Measurements from ENCODE around the gene NARF.
"Not testable (repeated sequence)": the region's sequence is repeated elsewhere in the genome, so short reads cannot be mapped to it uniquely, and the experiment has no call there.

The NARF gene

DNA sequence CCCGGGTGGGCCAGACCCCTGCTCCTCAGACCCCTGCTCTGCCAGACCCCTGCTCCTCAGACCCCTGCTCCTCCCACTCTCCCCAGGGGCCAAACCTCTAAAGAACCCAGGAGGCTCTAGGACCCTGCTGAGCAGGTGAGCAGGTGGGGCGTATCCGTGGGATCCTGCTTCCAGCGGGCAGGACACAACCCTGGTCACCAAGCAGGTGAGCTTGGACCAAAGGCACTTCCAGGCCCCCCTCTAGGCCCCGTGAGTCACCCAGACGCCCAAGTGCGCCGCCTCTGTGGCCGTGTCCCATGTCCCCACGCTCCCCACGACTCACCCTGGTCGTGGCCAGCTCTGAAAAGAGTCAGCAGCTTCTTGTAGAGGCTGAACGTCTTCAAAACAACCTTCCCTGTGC lies 13.0 kb upstream of the NARF start:
- no peak for DNase-seq (ENCODE audit: low read depth in 4 of 4, low spot score in 1 of 4)

DNA sequence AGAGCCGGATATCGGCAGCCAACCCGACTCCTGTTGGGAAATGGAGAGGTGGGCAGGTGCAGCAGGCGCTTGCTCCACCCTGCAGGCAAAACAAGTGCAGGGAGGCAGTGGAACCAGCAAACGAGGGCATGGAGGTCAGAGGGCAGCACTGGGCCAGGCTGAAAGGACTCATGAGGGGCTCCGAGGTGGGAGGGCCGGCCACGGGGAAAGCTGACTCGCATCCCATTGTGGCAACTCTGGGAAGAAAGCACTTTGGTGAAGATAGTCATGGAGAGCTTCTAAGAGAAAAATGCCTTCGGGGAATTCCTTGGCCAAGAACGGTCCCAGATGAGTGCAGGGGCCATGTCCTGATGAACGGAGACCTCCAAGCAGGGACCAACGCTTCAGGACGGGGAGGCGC lies 12.4 kb upstream of the NARF start:
- no peak for DNase-seq (ENCODE audit: low read depth in 4 of 4, low spot score in 1 of 4)

DNA sequence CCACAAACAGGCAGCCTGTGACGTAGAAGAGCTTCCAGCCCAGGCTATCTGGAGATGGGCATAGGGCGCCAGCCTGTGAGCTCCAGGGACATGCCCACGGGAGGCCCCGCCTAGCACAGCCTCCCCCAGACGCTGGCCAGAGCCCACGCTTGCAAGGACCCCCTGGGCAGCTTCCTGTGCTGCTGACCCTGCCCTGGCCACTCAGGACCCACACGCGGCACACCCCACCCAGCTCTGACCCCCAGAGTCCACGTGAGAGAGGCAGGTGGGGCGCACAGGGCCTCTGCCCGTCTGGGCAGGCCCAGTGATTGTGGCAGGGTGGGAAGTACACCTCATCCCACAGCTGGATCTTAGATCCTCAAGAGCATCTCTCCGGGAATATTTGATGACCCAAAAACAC lies 11.9 kb upstream of the NARF start:
- no peak for DNase-seq (ENCODE audit: low read depth in 4 of 4, low spot score in 1 of 4)

DNA sequence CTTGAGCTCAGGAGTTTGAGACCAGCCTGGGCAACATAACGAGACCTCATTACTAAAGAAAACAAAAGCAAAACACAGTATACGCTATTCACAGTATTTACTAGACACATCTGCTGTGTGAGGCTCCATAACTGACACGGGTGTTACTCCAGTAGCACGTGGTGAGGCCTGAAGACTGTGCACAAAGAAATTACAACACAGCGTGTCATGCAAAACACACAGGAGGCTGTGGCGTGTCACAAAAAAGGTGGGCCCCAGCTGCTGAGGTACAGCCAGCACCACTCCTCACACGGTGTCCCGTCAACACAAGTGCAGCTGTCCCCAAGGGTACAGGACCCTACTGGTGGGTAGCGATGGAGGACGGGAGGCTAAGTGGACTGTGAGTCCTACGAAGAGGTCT lies 10.7 kb upstream of the NARF start:
- DNase-seq (ENCODE audit: low read depth in 4 of 4, low spot score in 1 of 4) = no peak

DNA sequence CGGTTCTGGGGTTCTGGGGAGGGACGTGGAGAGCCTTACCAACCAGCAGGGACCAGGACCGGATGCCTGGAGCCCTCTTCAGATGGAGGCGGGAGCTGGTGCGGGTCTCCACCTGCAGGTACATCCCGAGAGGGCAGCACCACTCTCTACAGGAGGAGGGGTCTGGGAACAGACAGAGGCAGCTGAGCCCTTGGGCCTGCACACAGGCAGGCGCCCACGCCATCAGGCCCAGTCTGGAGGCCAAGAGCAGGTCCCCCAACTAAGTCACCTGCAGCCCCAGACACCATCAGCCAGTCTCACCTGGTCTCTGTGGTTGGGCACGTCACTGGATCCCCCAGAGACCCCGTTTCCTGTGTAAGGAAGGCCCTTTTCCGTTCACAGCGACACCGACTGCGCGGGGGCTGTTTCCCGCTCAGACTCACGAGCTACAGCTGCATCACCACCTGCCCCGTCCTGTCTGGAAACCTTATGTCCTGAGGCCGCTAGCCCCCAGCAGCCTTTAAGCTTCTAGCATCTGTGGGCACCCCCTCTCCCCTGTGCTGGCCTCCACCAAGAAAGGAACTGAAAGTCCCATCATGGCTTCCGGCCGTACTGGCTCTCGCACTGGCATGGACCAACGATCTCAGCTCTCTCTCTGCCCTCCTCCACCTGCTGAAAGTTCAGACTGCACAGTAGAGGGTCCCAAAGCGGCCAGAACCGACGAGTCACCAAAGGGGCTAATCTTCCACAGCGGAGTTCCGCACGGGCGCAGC lies 9.2 kb upstream of the NARF start:
- DNase-seq (ENCODE audit: low read depth in 4 of 4, low spot score in 1 of 4) = peak; percentile 18 to 60 (median 36)

DNA sequence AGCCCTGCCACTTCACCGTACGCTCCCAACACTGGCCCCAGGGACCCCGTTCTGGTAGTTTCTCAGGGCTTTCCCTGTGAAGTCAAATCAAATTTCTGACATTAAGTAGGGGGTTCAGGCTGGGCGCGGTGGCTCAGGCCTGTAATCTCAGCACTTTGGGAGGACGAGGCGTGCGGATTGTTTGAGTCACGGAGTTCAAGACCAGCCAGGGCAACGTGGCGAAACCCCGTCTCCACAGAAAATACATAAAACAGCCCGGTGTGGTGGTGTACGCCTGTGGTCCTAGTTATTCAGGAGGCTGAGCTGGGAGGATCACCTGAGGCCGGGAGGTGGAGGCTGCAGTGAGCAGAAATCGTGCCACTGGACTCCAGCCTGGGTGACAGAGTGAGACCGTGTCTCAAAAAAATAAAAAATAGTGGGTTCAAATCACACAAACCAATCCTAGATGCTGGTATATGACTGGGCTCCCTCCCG lies 8.6 kb upstream of the NARF start:
- peak in 2 of 4 experiments; percentile 23 to 41 for DNase-seq (ENCODE audit: low read depth in 4 of 4, low spot score in 1 of 4)

DNA sequence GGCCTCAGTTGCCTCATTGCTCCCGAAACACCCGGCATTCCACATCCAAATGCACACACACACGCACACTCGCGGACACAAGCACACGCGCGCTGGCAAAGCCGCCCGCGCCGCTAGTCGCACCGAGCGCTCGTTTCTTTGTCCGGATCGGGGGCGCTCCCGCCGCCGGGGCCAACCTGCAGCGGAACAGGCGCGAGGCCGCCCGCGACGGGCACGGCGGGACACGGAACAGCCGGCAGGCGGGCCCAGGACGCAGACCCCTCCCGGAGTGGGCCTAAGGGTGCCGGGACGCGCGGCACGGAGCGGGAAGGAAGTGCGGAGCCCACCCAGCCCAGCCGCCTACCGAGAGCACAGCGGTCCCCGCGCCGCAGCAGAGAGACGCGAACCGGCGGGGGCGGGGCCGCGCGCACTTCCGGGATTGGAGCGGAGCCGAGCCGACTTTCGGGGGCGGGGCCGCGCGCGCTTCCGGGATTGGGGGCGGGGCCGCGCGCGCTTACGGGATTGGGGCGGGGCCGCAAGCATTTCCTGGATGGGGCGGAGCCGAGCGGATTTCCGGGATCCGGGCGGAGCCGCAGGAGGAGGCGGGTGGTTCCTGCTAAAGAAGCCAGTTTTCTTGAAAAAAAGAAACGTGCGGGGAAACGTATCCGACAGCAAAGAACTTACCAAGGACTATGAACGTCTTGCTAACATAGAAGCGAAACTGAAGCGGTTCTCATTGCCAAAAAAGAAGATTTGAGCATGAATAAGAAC lies 8.0 kb upstream of the NARF start, which contains the start of gene CYBC1:
TSS of gene CYBC1 (minus strand) at position 396 of the 750 bp plus-strand sequence. CDS start 1,498 bp downstream, outside the sequence.
- DNase-seq (ENCODE audit: low read depth in 4 of 4, low spot score in 1 of 4) = peak; percentile 89 to 95 (median 93)

DNA sequence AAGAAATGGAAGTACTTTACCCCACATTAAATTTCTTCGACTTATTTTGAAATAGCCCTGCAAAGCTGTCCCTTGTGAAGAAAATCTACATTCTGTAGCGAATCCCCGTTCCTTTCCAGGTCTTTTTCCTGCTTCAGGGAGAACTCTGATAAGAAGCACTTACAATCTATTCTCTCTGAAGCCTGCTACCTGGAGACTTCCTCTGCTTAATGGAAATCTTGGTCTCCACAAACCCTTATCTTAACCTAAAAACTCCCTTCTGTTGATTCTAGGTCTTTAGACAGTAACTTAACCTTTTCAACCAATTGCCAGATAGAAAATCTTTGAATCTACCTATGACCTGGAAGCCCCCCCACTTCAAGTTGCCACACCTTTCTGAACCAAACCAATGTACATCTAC lies 6.4 kb upstream of the NARF start:
- no peak for DNase-seq (ENCODE audit: low read depth in 4 of 4, low spot score in 1 of 4)

DNA sequence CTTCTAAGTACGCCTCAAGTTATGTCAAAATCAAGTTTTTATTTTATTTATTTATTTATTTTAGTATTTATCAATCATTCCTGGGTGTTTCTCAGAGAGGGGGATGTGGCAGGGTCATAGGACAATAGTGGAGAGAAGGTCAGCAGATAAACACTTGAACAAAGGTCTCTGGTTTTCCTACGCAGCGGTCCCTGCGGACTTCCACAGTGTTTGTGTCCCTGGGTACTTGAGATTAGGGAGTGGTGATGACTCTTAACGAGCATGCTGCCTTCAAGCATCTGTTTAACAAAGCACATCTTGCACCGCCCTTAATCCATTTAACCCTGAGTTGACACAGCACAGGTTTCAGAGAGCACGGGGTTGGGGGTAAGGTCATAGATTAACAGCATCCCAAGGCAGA lies 5.4 kb upstream of the NARF start:
- DNase-seq (ENCODE audit: low read depth in 4 of 4, low spot score in 1 of 4) = not testable (repeated sequence)

DNA sequence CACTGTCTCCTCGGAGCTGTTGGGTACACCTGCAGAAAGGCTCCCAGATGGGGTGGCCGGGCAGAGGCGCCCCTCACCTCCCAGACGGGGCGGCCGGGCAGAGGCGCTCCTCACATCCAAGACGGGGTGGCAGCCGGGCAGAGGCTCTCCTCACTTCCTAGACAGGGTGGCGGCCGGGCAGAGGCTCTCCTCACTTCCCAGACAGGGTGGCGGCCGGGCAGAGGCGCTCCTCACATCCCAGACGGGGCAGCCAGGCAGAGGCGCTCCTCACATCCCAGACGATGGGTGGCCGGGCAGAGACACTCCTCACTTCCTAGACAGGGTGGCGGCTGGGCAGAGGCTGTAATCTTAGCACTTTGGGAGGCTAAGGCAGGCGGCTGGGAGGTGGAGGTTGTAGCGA lies 4.8 kb upstream of the NARF start:
- DNase-seq (ENCODE audit: low read depth in 4 of 4, low spot score in 1 of 4) = not testable (repeated sequence)

DNA sequence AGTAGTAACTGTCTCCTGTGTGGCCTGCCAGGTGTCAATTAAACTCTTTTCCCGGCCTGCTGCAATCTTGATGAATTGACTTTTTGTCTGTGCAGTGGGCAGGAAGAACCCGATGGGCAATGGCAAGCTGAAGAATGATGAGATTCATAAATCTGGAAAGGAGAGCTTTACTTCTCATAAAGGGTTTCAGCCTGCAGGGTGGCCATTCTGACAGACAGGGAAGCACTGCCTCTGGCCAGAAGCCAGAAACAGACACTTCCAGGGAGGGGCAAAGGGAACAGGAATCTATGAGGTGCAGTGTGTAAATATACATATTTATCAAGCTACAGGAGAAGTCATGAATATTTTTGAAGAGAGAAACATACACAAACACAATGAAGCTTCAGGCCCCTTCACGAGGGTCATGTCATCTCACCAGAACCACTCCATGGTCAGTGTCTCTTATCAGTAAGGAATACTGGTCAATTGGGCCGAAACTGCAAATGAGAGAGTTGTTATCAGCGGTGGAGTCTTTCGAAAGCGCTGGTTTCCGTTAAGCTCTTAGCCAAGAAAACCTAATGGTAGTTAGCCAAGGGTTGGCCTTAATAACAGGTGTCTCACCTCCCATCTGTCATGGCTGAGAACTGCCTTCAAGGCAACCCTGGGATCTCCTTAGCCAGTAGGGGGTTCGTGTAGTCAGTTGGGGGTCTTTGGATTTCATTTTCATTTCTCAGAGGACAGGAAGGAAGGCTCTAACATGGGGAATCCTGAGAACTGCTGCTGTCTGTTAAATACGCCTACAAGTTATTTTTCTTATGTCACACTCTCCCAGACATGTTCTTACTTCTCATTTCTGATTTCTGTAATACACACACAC lies 1.2 kb upstream of the NARF start:
- no peak for DNase-seq (ENCODE audit: low read depth in 4 of 4, low spot score in 1 of 4)

DNA sequence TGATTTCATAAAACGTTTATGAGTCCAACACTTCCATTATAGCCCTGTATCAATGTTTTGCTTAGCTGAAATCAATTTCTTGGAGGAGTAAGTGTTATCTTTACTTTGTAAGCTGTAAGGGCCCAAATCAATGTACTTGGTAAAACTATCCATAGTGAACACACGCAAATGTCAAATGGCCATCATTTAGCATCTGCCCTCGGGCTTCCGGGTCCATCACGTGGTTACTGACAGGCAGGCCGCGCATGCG lies 687 bp upstream of the NARF start:
- no peak for DNase-seq (ENCODE audit: low read depth in 4 of 4, low spot score in 1 of 4)

DNA sequence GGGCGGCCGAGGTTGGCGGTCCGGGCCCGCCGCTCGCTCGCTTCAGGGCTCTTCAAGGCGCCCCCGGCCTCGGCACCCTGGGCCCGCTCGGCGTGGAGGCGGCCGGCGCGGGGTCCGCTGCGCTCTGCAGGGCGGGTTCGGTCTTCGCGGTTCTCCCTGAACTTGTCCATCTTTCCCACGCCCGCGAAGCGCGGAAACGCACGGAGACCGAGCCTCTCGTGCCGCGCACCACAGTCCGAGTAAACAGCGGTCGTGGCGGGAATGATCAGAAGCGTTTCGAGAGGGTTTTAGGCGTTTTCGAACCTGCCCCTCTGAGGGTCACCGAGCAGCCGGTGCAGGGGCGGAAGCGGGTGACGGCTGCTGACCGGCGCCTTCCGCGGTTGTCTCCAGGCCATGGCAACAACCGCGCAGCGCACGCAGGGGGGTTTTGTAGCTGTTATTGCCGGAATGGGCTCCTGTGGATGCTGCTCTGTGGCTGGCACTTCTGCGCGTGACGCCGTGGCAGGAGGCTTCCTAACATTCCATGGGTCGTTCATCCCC lies 414 bp downstream of the NARF start:
- DNase-seq (ENCODE audit: low read depth in 4 of 4, low spot score in 1 of 4) = no peak

DNA sequence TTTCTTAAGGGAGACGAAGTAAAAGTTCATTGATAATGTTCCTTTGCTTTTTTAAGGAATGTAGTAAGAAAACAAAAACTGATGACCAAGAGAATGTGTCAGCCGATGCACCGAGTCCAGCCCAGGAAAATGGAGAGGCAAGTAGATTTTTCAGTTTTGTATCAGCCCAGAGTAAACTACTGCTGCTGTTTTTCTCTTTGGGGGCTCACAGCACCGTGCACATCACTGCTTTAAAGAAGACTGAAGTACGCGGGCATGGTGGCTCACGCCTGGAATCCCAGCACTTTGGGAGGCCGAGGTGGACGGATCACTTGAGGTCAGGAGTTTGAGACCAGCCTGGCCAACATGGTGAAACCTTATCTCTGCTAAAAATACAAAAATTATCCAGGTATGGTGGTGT lies 1.4 kb downstream of the NARF start:
- DNase-seq (ENCODE audit: low read depth in 4 of 4, low spot score in 1 of 4) = not testable (repeated sequence)

DNA sequence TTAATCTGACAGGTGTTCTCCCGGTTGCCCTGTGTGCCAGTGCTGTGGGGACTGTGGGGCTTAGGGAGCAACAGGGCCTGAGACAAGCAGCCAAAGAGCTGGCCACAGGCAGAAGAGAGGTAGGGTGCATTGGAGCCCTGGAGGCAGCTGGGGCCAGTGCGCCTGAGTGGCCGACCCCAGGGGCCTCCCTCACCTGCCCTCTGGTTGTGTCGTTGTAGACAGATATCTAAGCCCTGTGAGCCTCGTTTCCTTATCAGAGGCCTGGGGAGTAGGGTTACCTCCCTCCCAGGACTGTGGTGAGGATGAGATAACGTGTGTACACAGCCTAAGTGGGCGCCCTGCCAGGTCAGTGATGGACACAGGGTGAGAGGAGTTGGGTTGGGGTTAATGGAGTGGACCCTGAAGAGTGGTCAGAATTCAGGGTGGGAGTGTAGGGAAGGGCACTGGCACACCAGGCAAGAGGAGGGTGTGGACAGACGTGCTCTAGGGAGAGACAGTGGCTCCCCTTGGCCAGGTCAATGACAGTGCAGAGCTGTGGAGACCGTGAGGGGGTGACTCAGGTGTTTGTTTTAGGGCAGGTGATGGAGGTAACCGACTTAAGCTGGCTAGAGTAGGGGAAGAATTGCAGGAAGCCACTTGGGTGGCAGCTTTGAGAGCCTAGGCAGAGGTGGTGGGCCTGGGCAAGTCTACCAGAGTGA lies 3.4 kb downstream of the NARF start:
- no peak for DNase-seq (ENCODE audit: low read depth in 4 of 4, low spot score in 1 of 4)

DNA sequence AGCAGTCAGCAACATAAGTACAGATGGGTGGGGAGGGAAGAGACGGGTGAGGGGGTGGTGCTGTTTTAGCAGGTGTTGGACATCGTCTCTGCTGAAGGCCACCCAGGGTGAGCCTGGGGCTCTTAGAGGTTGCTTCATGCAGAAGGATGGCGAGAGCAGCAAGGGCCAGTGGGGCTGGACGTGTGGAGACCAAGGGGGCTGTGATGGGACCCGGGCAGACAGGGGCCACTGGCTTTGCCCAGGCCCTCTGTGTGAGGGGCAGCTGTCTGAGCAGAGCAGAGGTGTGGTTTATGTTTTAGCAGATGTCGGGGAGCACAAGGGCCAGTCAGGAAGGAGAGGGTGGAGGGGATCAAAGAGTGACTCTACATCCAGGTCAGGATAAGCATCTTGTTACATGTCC lies 4.8 kb downstream of the NARF start:
- DNase-seq (ENCODE audit: low read depth in 4 of 4, low spot score in 1 of 4) = no peak

DNA sequence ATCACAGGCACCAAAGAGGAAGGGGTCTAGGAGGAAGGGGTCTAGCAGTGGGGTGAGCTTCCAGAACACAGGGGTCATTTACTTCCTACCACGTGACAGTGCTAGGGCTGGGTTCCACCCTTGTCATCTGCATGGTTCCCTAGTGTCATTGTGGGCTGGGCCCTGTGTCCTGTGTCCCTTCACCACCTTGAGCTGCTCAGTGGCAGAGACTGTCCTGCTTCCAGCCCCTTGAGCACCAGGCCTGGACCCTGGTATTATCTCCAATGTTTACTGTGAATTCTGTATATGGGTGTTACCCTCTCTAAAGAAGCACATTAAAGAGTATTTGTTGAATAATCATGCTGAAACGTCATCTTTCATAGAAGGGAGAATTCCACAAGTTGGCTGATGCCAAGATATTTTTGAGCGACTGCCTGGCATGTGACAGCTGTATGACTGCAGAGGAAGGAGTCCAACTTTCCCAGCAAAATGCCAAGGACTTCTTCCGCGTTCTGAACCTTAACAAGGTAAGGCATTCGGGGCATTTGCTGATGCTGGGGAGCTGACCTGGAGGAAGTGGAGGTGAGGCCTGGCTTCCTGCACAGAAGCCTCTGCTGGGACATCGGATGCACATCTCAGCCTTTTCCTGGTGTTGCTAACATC lies 5.5 kb downstream of the NARF start:
- DNase-seq (ENCODE audit: low read depth in 4 of 4, low spot score in 1 of 4) = no peak

DNA sequence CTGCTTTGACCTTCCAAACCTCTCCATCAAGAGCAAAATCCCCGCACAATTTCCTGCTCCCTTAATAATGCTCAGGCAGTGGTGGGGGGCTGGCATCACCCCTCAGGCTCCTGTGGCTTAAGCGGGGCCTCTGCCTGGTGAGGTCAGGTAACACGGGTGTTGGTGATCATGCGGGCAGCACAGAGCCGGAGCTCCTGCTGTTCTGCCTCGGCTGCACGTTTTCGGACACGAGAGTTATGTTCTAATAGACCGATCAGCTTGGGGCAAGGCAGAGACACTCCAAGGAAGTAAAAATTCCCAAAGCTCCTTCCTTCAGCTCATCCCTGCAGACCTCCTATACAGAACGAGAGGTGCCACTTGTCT lies 6.0 kb downstream of the NARF start:
- no peak for DNase-seq (ENCODE audit: low read depth in 4 of 4, low spot score in 1 of 4)

DNA sequence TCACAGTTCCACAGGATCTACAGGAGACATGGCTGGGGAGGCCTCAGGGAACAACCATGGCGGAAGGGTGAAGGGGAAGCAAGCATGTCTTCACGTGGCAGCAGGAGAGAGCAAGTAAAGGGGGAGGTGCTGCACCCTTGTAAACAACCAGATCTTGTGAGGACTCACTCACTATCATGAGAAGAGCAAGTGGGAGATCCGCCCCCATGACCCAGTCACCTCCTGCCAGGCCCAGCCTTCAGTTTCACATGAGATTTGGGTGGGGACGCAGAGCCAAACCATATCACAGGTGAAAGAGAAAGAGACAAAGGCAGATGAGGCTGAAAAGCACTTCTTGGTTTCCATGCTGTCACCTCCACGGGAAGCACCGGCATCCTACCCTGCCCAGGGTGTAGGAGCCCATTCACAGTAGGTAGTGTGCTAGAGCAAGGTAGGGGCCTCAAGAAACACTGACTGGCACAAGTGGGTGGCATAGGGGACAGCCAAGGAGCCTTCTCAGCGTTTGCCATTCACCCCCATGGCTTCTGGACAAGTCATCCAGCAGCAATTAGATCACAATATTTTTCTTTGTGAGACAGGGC lies 6.6 kb downstream of the NARF start:
- no peak for DNase-seq (ENCODE audit: low read depth in 4 of 4, low spot score in 1 of 4)

DNA sequence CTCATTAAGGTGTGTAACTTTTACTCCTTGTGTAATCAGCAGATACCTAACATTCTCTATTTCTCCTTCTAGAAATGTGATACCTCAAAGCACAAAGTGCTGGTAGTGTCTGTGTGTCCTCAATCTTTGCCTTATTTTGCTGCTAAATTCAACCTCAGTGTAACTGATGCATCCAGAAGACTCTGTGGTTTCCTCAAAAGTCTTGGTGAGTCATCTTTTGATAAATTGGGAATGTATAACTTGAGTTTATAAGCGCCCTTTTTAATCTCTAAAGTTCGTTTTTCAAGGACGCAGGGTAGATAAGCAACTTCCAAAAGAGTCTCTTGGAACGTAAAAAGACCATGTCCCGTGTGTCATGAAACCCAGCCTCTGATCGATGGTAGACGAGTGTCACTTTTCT lies 10.2 kb downstream of the NARF start:
- no peak for DNase-seq (ENCODE audit: low read depth in 4 of 4, low spot score in 1 of 4)
